ENCODE data around the gene ZDHHC3.

DNA sequence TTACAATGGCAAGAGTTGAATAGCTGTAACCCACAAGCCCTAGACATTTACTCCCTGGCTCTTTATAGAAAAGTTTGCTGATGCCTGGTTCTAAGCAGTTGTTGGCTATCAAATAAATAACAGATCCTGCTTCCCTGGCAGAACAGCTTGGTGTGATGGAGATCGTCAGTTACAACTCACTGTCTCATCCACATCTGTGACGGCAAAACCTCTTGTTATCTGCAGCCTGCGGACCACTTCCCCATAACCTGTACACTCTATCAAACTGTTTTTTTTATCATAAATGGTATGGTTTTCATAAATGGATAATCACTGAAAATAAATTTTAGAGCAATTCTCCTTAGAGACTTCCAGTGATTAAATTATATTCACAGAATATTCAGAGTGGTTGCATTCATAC lies 14.1 kb downstream of the ZDHHC3 start:
- TF ChIP-seq, protein P1, sequence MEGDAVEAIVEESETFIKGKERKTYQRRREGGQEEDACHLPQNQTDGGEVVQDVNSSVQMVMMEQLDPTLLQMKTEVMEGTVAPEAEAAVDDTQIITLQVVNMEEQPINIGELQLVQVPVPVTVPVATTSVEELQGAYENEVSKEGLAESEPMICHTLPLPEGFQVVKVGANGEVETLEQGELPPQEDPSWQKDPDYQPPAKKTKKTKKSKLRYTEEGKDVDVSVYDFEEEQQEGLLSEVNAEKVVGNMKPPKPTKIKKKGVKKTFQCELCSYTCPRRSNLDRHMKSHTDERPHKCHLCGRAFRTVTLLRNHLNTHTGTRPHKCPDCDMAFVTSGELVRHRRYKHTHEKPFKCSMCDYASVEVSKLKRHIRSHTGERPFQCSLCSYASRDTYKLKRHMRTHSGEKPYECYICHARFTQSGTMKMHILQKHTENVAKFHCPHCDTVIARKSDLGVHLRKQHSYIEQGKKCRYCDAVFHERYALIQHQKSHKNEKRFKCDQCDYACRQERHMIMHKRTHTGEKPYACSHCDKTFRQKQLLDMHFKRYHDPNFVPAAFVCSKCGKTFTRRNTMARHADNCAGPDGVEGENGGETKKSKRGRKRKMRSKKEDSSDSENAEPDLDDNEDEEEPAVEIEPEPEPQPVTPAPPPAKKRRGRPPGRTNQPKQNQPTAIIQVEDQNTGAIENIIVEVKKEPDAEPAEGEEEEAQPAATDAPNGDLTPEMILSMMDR (IDR thresholded peaks at IDR 0.05; ENCODE audit: insufficient read depth, low read length), result no peak
- no peak for TF ChIP-seq POLR2AphosphoS5 (IDR thresholded peaks at IDR 0.05; ENCODE audit: low read depth)
